ENCODE results near the gene SLC47A2. TPM values are rescaled to one million over a fixed set of nuclear protein-coding genes. Genes with fewer than 3 reads are reported as not detected.

Gene SLC47A2
- total RNA-seq, 1 donor from 2014 or later = not detected

- no peaks in the 10 kb centered on the region for H3K9me3 Mint-ChIP-seq
- H3K27me3 Mint-ChIP-seq = peaks cover 3% of the 10 kb centered on the region
- intact Hi-C loops (cut with micrococcal nuclease) = no loop called here
- CTCF ChIA-PET = no interaction called here
- peak overlapping the region; percentile 54 for H3K27ac Mint-ChIP-seq
- no peak for TF ChIP-seq CTCF (IDR thresholded peaks at IDR 0.05)
- peak; percentile 86 for ATAC-seq (ENCODE audit: low read depth)
- POLR2A ChIA-PET = no interaction called here
- H3K36me3 Mint-ChIP-seq (ENCODE audit: low read depth) = no peaks in the 10 kb centered on the region
- peak; percentile 42 for DNase-seq
- H3K4me1 Mint-ChIP-seq = peaks cover 14% of the 10 kb centered on the region
- H3K4me3 Mint-ChIP-seq = peak overlapping the region; percentile 70
These were observed 8.4 kb upstream of the SLC47A2 start for GRCh38 chr17:19724501-19725420.

GRCh38 chr17:19723964-19724363, 7.6 kb upstream of the SLC47A2 start:
- H3K4me1 Mint-ChIP-seq = peaks cover 14% of the 10 kb centered on the region
- ATAC-seq (ENCODE audit: low read depth) = no peak
- intact Hi-C loops (cut with micrococcal nuclease) = no loop called here
- no peaks in the 10 kb centered on the region for H3K9me3 Mint-ChIP-seq
- peaks cover 4% of the 10 kb centered on the region for H3K27me3 Mint-ChIP-seq
- H3K27ac Mint-ChIP-seq = no peak overlapping the region
- ChIA-PET POLR2A (interaction anchor here (0.7 kb wide), 1 partner anchor 24 kb away, joined by 3 read pairs; the partner anchor contains the start of gene ALDH3A1), CTCF (no interaction called here)
- DNase-seq = no peak
- no peak for TF ChIP-seq CTCF (IDR thresholded peaks at IDR 0.05)
- H3K36me3 Mint-ChIP-seq (ENCODE audit: low read depth) = no peaks in the 10 kb centered on the region
- H3K4me3 Mint-ChIP-seq = peak overlapping the region; percentile 70

- no peak overlapping the region for H3K4me3 Mint-ChIP-seq
- intact Hi-C loops (cut with micrococcal nuclease) = no loop called here
These were observed 4.4 kb upstream of the SLC47A2 start for GRCh38 chr17:19720631-19721426.

GRCh38 chr17:19720210-19720475, 3.8 kb upstream of the SLC47A2 start:
- H3K4me1 Mint-ChIP-seq = peaks cover 11% of the 10 kb centered on the region
- CTCF ChIA-PET = no interaction called here
- intact Hi-C loops (cut with micrococcal nuclease) = no loop called here
- no peaks in the 10 kb centered on the region for H3K9me3 Mint-ChIP-seq
- peaks cover 4% of the 10 kb centered on the region for H3K27me3 Mint-ChIP-seq
- DNase-seq (no peak), ATAC-seq (ENCODE audit: low read depth) (no peak)
- no peak overlapping the region for H3K27ac Mint-ChIP-seq
- no peak for TF ChIP-seq CTCF (IDR thresholded peaks at IDR 0.05)
- H3K36me3 Mint-ChIP-seq (ENCODE audit: low read depth) = no peaks in the 10 kb centered on the region
- no peak overlapping the region for H3K4me3 Mint-ChIP-seq
- POLR2A ChIA-PET = no interaction called here

More at GRCh38 chr17:19720631-19721426, 4.4 kb upstream of the SLC47A2 start:
- POLR2A ChIA-PET = no interaction called here
- DNase-seq (no peak), ATAC-seq (ENCODE audit: low read depth) (no peak)
- Mint-ChIP-seq H3K9me3 (no peaks in the 10 kb centered on the region), H3K4me1 (peaks cover 14% of the 10 kb centered on the region), H3K36me3 (ENCODE audit: low read depth) (no peaks in the 10 kb centered on the region), H3K27me3 (peaks cover 4% of the 10 kb centered on the region), H3K27ac (no peak overlapping the region)
- no peak for TF ChIP-seq CTCF (IDR thresholded peaks at IDR 0.05)
- CTCF ChIA-PET = no interaction called here

Measured in activated B cell treated with CpG ODN at 0.5 μM for 24 hours (primary cell).